ENCODE data around the gene SCUBE1.

Gene SCUBE1

DNA sequence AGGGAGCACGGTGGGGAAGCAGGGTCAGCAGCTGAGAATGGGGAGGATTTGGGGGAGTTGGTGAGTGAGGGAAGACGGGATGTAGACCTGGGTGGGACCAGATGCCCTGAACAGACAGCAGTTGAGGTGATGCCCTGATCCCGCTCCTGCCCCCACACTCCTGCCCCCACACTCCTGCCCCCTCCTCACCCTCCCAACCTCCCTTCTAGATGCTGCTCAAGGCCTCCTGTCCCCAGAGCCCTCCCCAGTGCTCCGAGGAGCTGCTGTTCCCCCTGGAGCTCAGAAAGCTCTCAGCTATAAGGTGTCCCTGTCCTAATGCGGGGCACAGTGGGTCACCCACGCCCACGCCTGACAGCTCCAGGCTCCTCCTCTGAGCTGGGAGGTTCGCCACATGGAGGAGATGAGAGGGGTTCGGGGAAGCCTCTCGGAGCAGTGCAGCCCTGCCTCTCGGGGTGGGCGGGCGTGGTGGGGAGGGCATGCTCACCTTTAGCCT, 131.2 kb downstream of the SCUBE1 start:
- Histone ChIP-seq H3K36me3 (ENCODE audit: insufficient read depth, low read length) (no peaks in the 10 kb centered on the region), H3K9me3 (ENCODE audit: low read depth, low read length) (no peaks in the 10 kb centered on the region), H3K4me3 (no peak overlapping the region), H3K27ac (no peak overlapping the region), H3K9ac (ENCODE audit: insufficient read length) (no peak overlapping the region)
- no peak for DNase-seq (ENCODE audit: low read depth, low spot score)
- TF ChIP-seq FOXP2 (optimal IDR thresholded peaks at IDR 0.05; ENCODE audit: control extremely low read depth, extremely low read length, insufficient read depth) (no peak), POLR2AphosphoS5 (IDR thresholded peaks at IDR 0.05; ENCODE audit: borderline replicate concordance, low read depth, low read length) (no peak), EZH2 (IDR thresholded peaks at IDR 0.05) (no peak)

DNA sequence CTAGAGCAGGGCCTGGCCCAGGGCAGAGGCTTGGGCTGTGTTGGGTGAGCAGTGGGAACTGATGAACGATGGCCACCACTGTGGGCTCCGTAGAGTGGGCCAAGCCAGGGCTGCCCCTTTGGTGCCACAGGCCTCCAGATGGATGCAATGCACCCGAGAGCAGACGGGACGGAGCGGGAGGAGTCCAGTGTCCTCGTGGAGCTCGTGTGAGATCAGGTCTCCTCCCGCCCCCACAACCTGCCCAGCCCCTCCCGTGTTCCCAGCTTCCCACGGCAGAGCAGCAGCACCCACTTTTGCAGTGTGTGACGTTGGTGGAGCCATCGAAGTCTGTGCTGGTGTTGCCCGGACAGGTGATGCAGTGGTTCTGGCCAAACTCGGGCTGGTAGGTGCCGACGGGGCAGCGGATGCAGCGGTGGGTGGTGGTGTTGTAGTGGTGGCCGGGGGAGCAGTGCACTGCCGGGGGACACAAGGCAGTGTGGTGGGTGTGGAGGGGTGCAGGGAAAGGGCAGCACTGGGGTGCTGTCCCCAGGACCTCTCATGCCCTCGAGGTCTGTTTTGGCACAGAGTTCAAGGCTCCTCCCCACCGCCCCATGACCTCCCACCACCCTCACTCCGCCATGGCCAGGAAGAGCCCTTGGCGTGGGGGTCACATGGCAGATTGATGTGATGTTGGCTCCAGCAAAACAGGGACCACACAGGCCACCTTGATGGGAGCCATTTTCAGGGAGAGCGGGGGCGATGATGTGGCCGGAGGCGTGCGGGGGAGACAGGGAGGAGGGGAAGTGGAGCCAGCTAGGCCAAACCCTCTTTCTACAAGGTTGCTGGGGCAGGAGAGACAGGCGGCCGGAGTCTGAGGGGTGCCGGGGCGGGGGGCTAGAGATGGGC, 132.3 kb downstream of the SCUBE1 start:
- no peak for TF ChIP-seq POLR2AphosphoS5 (IDR thresholded peaks at IDR 0.05; ENCODE audit: borderline replicate concordance, low read depth, low read length)
- no peak for TF ChIP-seq FOXP2 (optimal IDR thresholded peaks at IDR 0.05; ENCODE audit: control extremely low read depth, extremely low read length, insufficient read depth)
- TF ChIP-seq EZH2 (IDR thresholded peaks at IDR 0.05): no peak
- H3K36me3 ChIP-seq (ENCODE audit: insufficient read depth, low read length): no peaks in the 10 kb centered on the region
- no peak for DNase-seq (ENCODE audit: low read depth, low spot score)
- no peak overlapping the region for H3K9ac ChIP-seq (ENCODE audit: insufficient read length)
- no peak overlapping the region for H3K27ac ChIP-seq
- H3K4me3 ChIP-seq: no peak overlapping the region
- no peaks in the 10 kb centered on the region for H3K9me3 ChIP-seq (ENCODE audit: low read depth, low read length)

DNA sequence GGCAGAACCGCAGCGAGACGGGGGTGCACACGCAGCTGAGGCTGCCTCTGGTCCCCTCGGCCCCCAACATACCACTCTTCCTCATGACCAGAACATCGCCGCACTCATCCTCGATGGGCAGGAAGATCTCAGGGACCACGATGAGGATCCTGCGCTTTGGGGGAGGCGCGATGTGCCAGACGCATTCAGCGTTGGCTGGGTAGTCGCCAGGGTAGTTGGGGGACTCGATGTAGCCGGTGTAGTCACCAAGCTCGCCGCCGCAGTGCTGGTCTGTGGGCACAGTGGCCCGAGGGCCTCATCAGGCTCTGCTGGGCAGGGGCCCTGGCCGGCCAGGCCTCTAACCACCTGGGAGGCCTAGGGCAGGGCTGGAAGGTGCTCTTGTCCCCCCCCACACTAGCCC, 133.2 kb downstream of the SCUBE1 start:
- no peak for DNase-seq (ENCODE audit: low read depth, low spot score)
- H3K9me3 ChIP-seq (ENCODE audit: low read depth, low read length): no peaks in the 10 kb centered on the region
- H3K36me3 ChIP-seq (ENCODE audit: insufficient read depth, low read length): no peaks in the 10 kb centered on the region
- no peak overlapping the region for H3K27ac ChIP-seq
- no peak overlapping the region for H3K4me3 ChIP-seq
- no peak overlapping the region for H3K9ac ChIP-seq (ENCODE audit: insufficient read length)
- TF ChIP-seq POLR2AphosphoS5 (IDR thresholded peaks at IDR 0.05; ENCODE audit: borderline replicate concordance, low read depth, low read length): no peak
- TF ChIP-seq FOXP2 (optimal IDR thresholded peaks at IDR 0.05; ENCODE audit: control extremely low read depth, extremely low read length, insufficient read depth): no peak
- no peak for TF ChIP-seq EZH2 (IDR thresholded peaks at IDR 0.05)

DNA sequence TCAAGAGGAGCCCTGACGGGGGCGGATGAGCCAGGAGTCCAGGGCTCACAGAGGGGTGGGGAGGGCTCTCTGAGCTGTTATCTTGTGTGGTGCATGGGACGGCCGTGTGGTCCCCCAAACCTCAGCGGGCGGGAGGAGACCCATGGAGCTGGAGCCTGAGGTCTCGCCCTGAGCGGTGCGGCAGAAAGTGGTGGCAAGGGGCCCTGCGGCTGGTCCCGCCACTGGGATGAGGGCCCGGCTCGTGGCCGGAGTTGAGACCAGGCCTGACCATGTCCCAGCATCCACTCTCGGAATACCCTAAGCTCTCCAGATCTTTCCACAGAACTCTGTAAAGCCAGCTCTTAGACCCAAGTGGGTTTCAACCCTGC, 133.7 kb downstream of the SCUBE1 start:
- Histone ChIP-seq H3K4me3 (no peak overlapping the region), H3K9me3 (ENCODE audit: low read depth, low read length) (no peaks in the 10 kb centered on the region), H3K36me3 (ENCODE audit: insufficient read depth, low read length) (no peaks in the 10 kb centered on the region), H3K27ac (no peak overlapping the region), H3K9ac (ENCODE audit: insufficient read length) (no peak overlapping the region)
- TF ChIP-seq EZH2 (IDR thresholded peaks at IDR 0.05): no peak
- no peak for TF ChIP-seq POLR2AphosphoS5 (IDR thresholded peaks at IDR 0.05; ENCODE audit: borderline replicate concordance, low read depth, low read length)
- no peak for TF ChIP-seq FOXP2 (optimal IDR thresholded peaks at IDR 0.05; ENCODE audit: control extremely low read depth, extremely low read length, insufficient read depth)
- no peak for DNase-seq (ENCODE audit: low read depth, low spot score)

DNA sequence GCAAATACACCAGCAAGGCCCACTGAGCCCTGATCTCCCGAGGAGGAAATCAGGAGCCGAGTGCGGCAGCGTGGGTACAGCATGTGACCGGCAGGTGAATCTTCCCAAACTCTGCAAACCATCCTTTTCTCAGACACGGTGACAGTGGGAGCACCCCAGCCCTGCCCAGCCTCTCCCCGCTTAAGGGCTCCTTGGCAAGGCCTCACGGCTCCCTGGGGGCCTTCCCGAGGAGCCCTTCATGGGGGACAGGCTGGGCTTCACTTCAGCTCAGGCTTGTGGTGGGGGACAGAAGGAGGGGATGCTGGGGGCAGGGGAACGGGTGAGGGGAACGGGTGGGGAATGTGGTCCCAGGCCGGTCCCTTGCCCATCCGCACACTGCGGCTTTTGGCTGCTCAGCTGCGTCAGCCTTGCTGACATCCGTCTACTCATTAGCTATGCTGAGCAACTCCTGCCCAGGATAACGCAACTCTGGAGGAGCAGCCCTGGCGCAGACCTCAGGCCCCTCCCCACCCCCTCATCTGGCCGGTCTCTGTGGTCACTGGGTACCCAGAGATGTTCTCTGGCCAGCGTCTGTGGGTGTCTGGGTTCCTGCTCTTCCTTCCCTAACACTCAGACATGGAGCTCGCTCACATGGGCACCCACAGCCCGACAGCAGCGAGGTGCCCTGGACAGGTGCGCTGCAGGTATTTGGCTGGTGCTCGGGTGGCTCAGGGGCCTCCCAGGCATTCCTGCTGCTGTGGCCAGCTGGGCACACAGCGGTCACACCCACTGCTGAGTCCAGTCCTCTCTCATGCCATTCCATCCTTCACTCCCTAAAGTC, 134.3 kb downstream of the SCUBE1 start:
- no peaks in the 10 kb centered on the region for H3K9me3 ChIP-seq (ENCODE audit: low read depth, low read length)
- H3K27ac ChIP-seq: no peak overlapping the region
- H3K9ac ChIP-seq (ENCODE audit: insufficient read length): no peak overlapping the region
- H3K4me3 ChIP-seq: no peak overlapping the region
- no peaks in the 10 kb centered on the region for H3K36me3 ChIP-seq (ENCODE audit: insufficient read depth, low read length)
- DNase-seq (ENCODE audit: low read depth, low spot score): no peak
- TF ChIP-seq FOXP2 (optimal IDR thresholded peaks at IDR 0.05; ENCODE audit: control extremely low read depth, extremely low read length, insufficient read depth) (no peak), EZH2 (IDR thresholded peaks at IDR 0.05) (no peak), POLR2AphosphoS5 (IDR thresholded peaks at IDR 0.05; ENCODE audit: borderline replicate concordance, low read depth, low read length) (no peak)

DNA sequence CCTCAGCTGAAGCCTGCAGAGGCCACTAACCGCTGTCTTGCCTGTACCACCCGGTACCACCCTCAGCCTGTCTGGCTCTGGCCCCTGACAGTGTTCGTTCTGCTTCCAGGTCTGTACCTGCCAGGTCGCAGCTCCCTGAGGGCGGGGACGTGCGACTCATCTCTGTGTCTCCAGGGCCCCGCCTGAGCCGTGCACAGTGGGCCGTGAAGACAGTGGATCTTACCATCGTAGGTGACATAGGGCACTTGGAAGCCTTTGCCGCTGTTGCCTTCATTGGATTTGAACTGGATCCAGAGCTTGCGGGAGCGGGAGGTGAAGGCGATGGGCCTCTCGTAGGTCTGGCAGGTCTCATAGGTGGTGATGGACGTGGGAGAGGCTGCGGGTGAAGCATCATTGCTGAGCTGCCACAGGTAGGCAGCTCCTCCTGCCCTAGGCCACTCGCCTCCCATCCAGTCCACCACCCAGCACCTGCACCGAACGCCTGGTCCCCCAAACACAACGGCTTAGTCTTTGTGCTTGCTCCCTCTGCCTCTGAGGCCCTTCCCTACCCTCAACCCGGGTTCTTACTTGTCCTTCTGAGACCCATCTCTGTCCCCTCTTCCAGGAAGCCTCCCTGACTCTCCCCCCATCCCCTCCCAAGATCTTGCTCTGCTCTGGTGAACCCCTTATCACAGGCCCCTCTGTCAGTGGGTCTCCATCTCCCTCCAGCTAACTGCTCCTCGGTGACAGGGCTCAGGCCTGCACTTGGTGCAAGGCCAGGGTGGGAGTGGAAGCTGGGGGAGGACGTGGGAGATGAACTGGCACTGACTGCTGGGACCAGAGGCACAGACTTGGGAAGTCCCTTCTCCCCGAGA, 135.1 kb downstream of the SCUBE1 start:
- TF ChIP-seq FOXP2 (optimal IDR thresholded peaks at IDR 0.05; ENCODE audit: control extremely low read depth, extremely low read length, insufficient read depth) (no peak), POLR2AphosphoS5 (IDR thresholded peaks at IDR 0.05; ENCODE audit: borderline replicate concordance, low read depth, low read length) (no peak), EZH2 (IDR thresholded peaks at IDR 0.05) (no peak)
- H3K27ac ChIP-seq: no peak overlapping the region
- H3K36me3 ChIP-seq (ENCODE audit: insufficient read depth, low read length): no peaks in the 10 kb centered on the region
- DNase-seq (ENCODE audit: low read depth, low spot score): no peak
- no peaks in the 10 kb centered on the region for H3K9me3 ChIP-seq (ENCODE audit: low read depth, low read length)
- H3K4me3 ChIP-seq: no peak overlapping the region
- no peak overlapping the region for H3K9ac ChIP-seq (ENCODE audit: insufficient read length)

DNA sequence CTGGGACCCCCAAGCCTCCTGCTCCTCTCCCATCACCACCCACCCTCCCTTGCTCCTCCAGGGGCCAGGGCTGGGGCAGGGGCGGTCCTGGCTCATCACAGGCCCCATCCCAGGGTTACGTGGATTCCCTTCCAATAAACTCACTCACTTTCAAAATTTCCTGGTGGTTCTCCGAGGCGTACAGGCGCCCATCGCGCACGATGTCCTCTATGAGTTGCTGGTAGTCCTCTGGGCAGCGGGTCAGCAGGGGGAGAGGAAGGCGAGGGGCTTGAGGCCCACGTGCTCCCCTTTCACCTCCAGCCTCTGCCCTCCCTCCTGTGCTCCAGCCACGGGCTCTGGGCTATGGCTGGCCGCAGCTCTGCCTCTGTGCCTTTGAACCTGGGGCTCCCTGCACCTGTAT, 135.8 kb downstream of the SCUBE1 start:
- H3K4me3 ChIP-seq: no peak overlapping the region
- DNase-seq (ENCODE audit: low read depth, low spot score): no peak
- no peaks in the 10 kb centered on the region for H3K9me3 ChIP-seq (ENCODE audit: low read depth, low read length)
- no peaks in the 10 kb centered on the region for H3K36me3 ChIP-seq (ENCODE audit: insufficient read depth, low read length)
- no peak overlapping the region for H3K9ac ChIP-seq (ENCODE audit: insufficient read length)
- TF ChIP-seq FOXP2 (optimal IDR thresholded peaks at IDR 0.05; ENCODE audit: control extremely low read depth, extremely low read length, insufficient read depth) (no peak), EZH2 (IDR thresholded peaks at IDR 0.05) (no peak), POLR2AphosphoS5 (IDR thresholded peaks at IDR 0.05; ENCODE audit: borderline replicate concordance, low read depth, low read length) (no peak)
- no peak overlapping the region for H3K27ac ChIP-seq
